ENCODE data around the gene POGLUT2. TPM values are rescaled to one million over a fixed set of nuclear protein-coding genes. Genes with fewer than 3 reads are reported as not detected.

The POGLUT2 gene
- 2.3 TPM for total RNA-seq
- long read RNA-seq, partial matches to known transcripts, result 0 of 3 reads
- long read RNA-seq, other reads (novel, unspliced or antisense), result 0 of 3 reads

DNA sequence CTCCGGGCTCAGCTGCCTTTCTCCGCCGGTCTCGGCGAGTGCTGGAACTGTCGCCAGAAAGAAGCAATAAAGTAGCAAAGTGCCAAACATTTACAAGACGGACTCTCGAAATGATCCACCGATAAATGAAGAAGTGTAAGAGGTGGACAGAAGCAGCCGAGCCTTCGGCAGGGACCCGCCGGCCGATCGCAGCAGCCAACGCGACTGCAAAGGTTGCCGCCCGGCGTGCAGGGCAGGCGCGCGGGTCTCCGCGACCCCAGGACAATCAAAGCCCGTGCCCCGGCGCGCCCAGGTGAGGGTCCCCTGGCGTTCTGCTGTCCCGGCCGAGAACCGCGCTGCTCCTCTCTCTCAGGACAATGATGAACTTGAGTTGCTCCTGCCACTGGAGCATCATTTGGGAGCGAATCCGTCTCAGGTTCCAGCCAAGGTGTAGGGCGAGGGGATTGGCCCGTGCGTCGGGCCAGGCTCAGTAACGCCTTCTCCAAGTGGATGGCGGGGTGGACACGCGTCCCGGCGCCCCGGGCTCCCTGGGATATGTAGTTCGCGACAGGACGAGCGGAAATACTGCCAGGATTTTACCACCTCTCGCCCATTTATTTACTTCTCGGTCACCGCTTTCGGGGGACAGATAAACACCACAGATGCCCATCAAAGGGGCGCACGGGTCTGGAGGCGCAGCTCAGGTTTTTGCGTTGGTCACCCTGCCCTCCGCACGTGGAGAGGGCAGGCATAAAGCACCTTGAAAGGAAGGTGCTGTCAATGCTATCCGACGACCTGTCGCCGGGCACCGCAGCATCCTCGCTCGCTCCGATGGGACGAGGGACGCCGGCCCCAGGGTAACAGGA lies at the start of gene POGLUT2, which contains the start of gene BIVM:
TSS of gene POGLUT2 (minus strand) at position 396 of the 845 bp plus-strand sequence. CDS start at position 90, 306 bp downstream.
TSS of gene BIVM (plus strand) at position 539 of the 845 bp plus-strand sequence. CDS start 8,149 bp downstream, outside the sequence.
- DNase-seq (ENCODE audit: low spot score), result peak; percentile 93
- intact Hi-C loops (cut with DNase I), result loop anchor here (2.0 kb wide), 2 partner anchors 48 to 202 kb away; partner anchors contain the start of genes ERCC5 and TPP2

GRCh38 chr13:102847272-102848234 lies 48.8 kb upstream of the POGLUT2 start:
- DNase-seq (ENCODE audit: low spot score), result no peak
- intact Hi-C loops (cut with DNase I), result loop anchor here (2.0 to 10.0 kb wide), 3 partner anchors 49 to 453 kb away; partner anchors contain the start of genes BIVM and POGLUT2

- peak; percentile 77 for DNase-seq (ENCODE audit: low spot score)
- intact Hi-C loops (cut with DNase I), result loop anchor here (2.0 to 10.0 kb wide), 3 partner anchors 48 to 452 kb away; partner anchors contain the start of genes BIVM and POGLUT2
Observed at GRCh38 chr13:102846261-102847015, 47.7 kb upstream of the POGLUT2 start.

DNA sequence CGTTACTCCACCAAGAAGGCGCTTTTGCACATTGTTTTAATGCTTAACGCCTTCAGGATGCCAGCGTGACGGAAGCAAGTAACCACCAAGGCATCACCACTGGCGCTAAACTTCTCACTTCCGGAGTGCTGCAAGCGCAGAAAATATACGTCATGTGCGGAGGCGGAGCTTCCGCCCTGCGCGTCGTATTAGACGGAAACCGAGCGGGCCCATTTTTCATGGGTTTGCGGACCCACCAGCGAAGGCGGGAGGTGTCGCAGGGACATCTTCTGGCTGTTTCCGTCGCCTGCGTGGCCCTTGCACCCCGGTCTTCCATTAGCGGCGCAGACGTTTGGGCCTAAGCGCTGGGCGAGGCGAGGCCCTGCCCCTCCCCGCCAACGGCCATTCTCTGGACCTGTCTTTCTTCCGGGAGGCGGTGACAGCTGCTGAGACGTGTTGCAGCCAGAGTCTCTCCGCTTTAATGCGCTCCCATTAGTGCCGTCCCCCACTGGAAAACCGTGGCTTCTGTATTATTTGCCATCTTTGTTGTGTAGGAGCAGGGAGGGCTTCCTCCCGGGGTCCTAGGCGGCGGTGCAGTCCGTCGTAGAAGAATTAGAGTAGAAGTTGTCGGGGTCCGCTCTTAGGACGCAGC lies 47.0 kb upstream of the POGLUT2 start, which contains the start of gene ERCC5:
TSS of gene ERCC5 (plus strand) at position 403 of the 631 bp plus-strand sequence. CDS start 235 bp downstream, outside the sequence.
- intact Hi-C loops (cut with DNase I), result loop anchor here (2.0 to 10.0 kb wide), 3 partner anchors 47 to 451 kb away; partner anchors contain the start of genes BIVM and POGLUT2
- DNase-seq (ENCODE audit: low spot score), result peak; percentile 95

- intact Hi-C loops (cut with DNase I), result loop anchor here (10.0 kb wide), 1 partner anchor 450 kb away; no protein-coding TSS in a partner anchor
- no peak for DNase-seq (ENCODE audit: low spot score)
Observed at GRCh38 chr13:102845289-102845629, 46.5 kb upstream of the POGLUT2 start.

DNA sequence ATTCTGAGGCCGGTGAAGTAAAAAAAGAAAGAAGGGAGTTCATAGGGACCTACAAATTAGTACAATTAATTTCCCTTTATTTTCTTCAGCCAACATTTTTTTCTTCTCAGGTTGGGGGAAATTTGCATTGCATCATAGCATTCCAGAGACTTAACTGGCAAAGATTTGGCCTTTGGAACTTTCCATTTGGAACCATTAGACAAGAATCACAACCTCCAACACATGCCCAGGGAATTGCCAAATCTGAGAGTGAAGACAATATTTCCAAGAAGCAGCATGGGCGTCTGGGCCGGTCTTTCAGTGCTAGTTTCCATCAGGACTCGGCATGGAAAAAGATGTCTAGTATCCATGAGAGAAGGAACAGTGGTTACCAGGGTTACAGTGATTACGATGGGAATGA lies 40.7 kb upstream of the POGLUT2 start:
- DNase-seq (ENCODE audit: low spot score), result no peak
- intact Hi-C loops (cut with DNase I), result no loop called here

DNA sequence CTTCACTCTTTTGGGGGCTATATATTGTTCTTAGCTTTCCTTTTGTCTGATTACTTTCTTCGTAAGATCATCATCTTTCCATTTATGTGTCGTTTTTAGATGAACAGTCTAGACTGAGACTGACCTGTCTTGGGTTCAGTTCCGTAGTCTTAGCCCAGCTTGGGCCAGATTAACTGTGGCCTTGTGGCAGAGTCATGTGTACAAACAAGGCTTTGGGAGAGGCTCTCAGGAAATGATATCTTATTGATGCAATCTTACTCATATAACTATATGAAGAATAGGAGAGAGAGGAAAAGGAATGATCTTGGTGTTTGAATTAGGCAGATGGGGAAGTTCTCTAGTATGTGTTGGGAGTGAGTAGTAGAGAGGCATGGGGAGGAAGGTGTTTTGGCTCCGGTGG lies 40.2 kb upstream of the POGLUT2 start:
- intact Hi-C loops (cut with DNase I), result no loop called here
- no peak for DNase-seq (ENCODE audit: low spot score)

GRCh38 chr13:102838273-102838672 lies 39.5 kb upstream of the POGLUT2 start:
- intact Hi-C loops (cut with DNase I), result no loop called here

GRCh38 chr13:102836471-102836870 lies 37.7 kb upstream of the POGLUT2 start:
- intact Hi-C loops (cut with DNase I), result no loop called here
- DNase-seq (ENCODE audit: low spot score), result no peak

More at GRCh38 chr13:102838273-102838672, 39.5 kb upstream of the POGLUT2 start:
- no peak for DNase-seq (ENCODE audit: low spot score)

DNA sequence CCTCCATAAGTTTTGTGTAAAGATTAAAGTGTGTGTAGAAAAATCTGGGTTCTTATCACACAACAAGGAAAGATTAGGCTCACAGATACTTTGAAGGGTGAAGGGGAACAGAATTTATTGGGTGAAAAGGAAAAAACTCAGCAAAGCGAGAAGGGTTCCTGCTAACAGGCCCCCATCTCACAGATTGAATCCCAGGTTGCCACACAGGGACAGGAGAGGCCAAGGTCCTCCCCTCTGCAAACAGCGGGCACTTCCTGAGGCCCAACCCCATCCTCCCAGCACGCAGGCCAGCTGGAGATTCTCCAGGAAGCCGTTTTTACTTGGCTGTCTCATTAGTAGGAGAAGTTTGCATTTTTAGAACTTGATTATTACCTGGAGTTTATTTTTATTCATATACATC lies 31.9 kb upstream of the POGLUT2 start:
- DNase-seq (ENCODE audit: low spot score), result no peak
- intact Hi-C loops (cut with DNase I), result no loop called here

- intact Hi-C loops (cut with DNase I), result no loop called here
- DNase-seq (ENCODE audit: low spot score), result no peak
Observed at GRCh38 chr13:102825921-102826706, 27.3 kb upstream of the POGLUT2 start.

DNA sequence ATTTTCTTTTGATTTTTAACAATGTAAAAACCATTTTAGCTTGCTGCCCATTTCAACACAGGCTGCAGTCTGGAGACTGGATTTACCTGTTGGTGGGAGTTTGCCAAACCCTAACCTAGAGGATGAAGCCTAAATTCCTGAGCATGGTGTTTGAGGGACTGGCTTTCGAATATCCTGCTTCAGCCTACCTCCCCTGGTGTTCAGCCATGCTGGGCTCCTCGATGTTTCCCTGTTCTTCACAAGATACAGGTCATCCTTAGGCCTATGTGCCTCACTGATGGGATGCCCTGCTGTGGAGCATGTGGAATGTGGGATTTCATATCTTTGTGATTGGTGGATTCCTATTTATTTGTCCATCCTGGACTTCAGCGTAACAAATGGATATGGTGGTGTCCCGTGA lies 26.6 kb upstream of the POGLUT2 start:
- no peak for DNase-seq (ENCODE audit: low spot score)
- intact Hi-C loops (cut with DNase I), result no loop called here

DNA sequence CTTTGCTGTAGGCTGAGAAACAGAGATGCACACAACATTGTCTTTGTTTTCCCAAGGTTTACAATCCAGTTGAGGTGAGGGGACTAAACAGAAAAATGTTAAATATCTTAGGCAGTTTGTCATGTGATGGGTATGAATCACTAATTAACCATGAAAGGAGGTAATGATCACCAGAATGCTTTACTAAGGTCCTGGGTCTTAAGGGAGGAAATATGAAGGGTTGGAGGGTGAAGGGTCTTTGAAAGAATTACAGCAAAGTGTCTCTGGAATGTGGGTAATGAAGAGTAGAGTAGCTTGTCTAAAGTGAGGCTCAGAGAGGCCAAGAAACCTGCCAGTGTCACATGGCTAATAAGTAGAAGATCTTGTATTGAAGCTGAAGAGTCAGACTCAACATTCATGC lies 19.1 kb upstream of the POGLUT2 start:
- no peak for DNase-seq (ENCODE audit: low spot score)
- intact Hi-C loops (cut with DNase I), result no loop called here

DNA sequence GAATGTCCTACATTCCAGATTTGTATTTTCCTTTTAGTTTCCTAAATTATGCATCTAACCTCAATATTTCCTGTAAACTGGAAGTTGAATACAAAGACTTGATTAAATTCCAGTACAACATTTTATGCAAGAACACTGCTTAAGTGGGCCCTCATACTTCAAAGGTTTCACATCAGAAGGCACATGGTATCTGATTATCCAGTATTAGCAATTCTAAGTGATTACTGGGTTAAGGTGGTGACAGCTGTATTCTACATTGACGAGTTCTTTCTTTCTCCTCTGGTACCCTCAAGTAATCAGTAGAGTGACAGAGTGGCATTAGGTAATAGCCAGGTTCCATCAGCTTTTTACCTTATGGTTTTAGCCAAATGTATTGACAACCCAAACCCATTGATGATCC lies 18.5 kb upstream of the POGLUT2 start:
- intact Hi-C loops (cut with DNase I), result no loop called here
- no peak for DNase-seq (ENCODE audit: low spot score)

GRCh38 chr13:102816708-102817107 lies 17.9 kb upstream of the POGLUT2 start:
- DNase-seq (ENCODE audit: low spot score), result no peak
- intact Hi-C loops (cut with DNase I), result no loop called here

DNA sequence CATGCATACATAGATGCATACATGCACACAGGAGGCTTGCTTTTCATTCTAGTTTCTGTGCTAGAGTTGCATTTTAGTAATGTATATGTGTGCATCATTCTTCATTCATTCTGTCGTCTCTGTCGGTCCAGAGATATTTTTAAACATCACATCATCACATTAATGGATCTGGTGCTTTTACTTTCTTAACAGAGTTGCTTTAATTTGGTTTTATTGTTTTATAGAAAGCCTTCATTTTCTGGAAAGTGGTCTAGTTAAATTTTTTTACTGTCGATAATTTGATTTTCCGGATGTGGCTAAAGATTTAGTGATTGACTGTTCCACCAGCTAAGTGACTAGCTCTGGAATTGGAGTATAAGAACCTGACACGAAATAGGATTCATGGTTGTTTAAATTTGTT lies 17.0 kb upstream of the POGLUT2 start:
- intact Hi-C loops (cut with DNase I), result no loop called here
- no peak for DNase-seq (ENCODE audit: low spot score)

- no peak for DNase-seq (ENCODE audit: low spot score)
- intact Hi-C loops (cut with DNase I), result no loop called here
Observed at GRCh38 chr13:102814793-102815192, 16.0 kb upstream of the POGLUT2 start.

Measured in cardiac septum (tissue), 1 donor.